IgD-negative memory B cell (primary cell): Measurements from ENCODE around the gene TYW1B. TPM values are rescaled to one million over a fixed set of nuclear protein-coding genes. Genes with fewer than 3 reads are reported as not detected.
"Not testable (repeated sequence)": the region's sequence is repeated elsewhere in the genome, so short reads cannot be mapped to it uniquely, and the experiment has no call there.

Experiments used
- H3K27ac Mint-ChIP-seq, 3 donors: one replicate each; pipeline ENCODE4 v1.8.0; 2020 to 2022; ENCODE audit warnings: mild to moderate bottlenecking in 3 of 3, mixed read lengths in 3 of 3, moderate library complexity in 1 of 3
- H3K27me3 Mint-ChIP-seq: one replicate; pipeline ENCODE4 v1.8.0; 2021; ENCODE audit warnings: mixed read lengths
- H3K36me3 Mint-ChIP-seq: one replicate; pipeline ENCODE4 v1.8.0; 2020; ENCODE audit warnings: mild to moderate bottlenecking, mixed read lengths
- H3K4me1 Mint-ChIP-seq, 3 donors: one replicate each; pipeline ENCODE4 v1.8.0; 2020 to 2022; ENCODE audit warnings: mixed read lengths in 3 of 3, mild to moderate bottlenecking in 1 of 3
- H3K4me3 Mint-ChIP-seq, 4 donors: one replicate each; pipeline ENCODE4 v1.8.0; 2020 to 2022; ENCODE audit warnings: mild to moderate bottlenecking in 4 of 4, mixed read lengths in 4 of 4, moderate library complexity in 3 of 4
- H3K9me3 Mint-ChIP-seq, 3 donors: one replicate each; pipeline ENCODE4 v1.8.0; 2020 to 2021; ENCODE audit warnings: mixed read lengths in 3 of 3, mild to moderate bottlenecking in 1 of 3
- polyA plus RNA-seq: library from polyadenylated mRNA; unstranded; fragments of 300-500 nt; fragmentation: Illumina TruSeq; gene quantifications from one replicate; pipeline ENCODE4 v1.2.3, GENCODE V29; 2021

TYW1B gene
- polyA plus RNA-seq, 1 donor from 2014 or later, result 3.6 TPM

- H3K27ac Mint-ChIP-seq, H3K36me3 Mint-ChIP-seq, H3K27me3 Mint-ChIP-seq, H3K4me1 Mint-ChIP-seq, H3K4me3 Mint-ChIP-seq: not testable (repeated sequence)
- H3K9me3 Mint-ChIP-seq, result peaks cover 4 to 14% (median 4%) of the 10 kb centered on the region in 3 donors
These were observed 273.6 kb downstream of the TYW1B start for GRCh38 chr7:72554401-72554800.

GRCh38 chr7:72550454-72550853, 277.5 kb downstream of the TYW1B start:
- not testable (repeated sequence) for H3K9me3 Mint-ChIP-seq, H3K4me3 Mint-ChIP-seq, H3K27ac Mint-ChIP-seq, H3K27me3 Mint-ChIP-seq, H3K36me3 Mint-ChIP-seq, H3K4me1 Mint-ChIP-seq

- H3K27me3 Mint-ChIP-seq, H3K27ac Mint-ChIP-seq, H3K4me1 Mint-ChIP-seq, H3K9me3 Mint-ChIP-seq, H3K4me3 Mint-ChIP-seq, H3K36me3 Mint-ChIP-seq: not testable (repeated sequence)
These were observed 281.3 kb downstream of the TYW1B start for GRCh38 chr7:72546586-72547237.

GRCh38 chr7:72544531-72544930, 283.5 kb downstream of the TYW1B start:
- H3K4me3 Mint-ChIP-seq, H3K36me3 Mint-ChIP-seq, H3K27ac Mint-ChIP-seq, H3K9me3 Mint-ChIP-seq, H3K4me1 Mint-ChIP-seq, H3K27me3 Mint-ChIP-seq: not testable (repeated sequence)

GRCh38 chr7:72540923-72541322, 287.1 kb downstream of the TYW1B start:
- H3K4me3 Mint-ChIP-seq, result no peak overlapping the region
- no peaks in the 10 kb centered on the region for H3K27me3 Mint-ChIP-seq
- no peaks in the 10 kb centered on the region for H3K4me1 Mint-ChIP-seq
- no peak overlapping the region for H3K27ac Mint-ChIP-seq
- H3K9me3 Mint-ChIP-seq, result peaks cover 0 to 2% (median 1%) of the 10 kb centered on the region in 3 donors
- H3K36me3 Mint-ChIP-seq, result no peaks in the 10 kb centered on the region

GRCh38 chr7:72540106-72540611, 287.8 kb downstream of the TYW1B start:
- no peaks in the 10 kb centered on the region for H3K4me1 Mint-ChIP-seq
- peaks cover 0 to 2% (median 1%) of the 10 kb centered on the region in 3 donors for H3K9me3 Mint-ChIP-seq
- H3K27ac Mint-ChIP-seq, result no peak overlapping the region
- H3K4me3 Mint-ChIP-seq, result no peak overlapping the region
- H3K36me3 Mint-ChIP-seq, result no peaks in the 10 kb centered on the region
- H3K27me3 Mint-ChIP-seq, result no peaks in the 10 kb centered on the region

- H3K9me3 Mint-ChIP-seq, result peaks cover 0 to 2% (median 1%) of the 10 kb centered on the region in 3 donors
- H3K4me1 Mint-ChIP-seq, result no peaks in the 10 kb centered on the region
- no peak overlapping the region for H3K27ac Mint-ChIP-seq
- no peaks in the 10 kb centered on the region for H3K36me3 Mint-ChIP-seq
- no peak overlapping the region for H3K4me3 Mint-ChIP-seq
- H3K27me3 Mint-ChIP-seq, result no peaks in the 10 kb centered on the region
These were observed 288.3 kb downstream of the TYW1B start for GRCh38 chr7:72539702-72540101.

GRCh38 chr7:72538856-72539255, 289.1 kb downstream of the TYW1B start:
- Mint-ChIP-seq H3K9me3 (peaks cover 0 to 1% (median 0%) of the 10 kb centered on the region in 3 donors), H3K4me1 (no peaks in the 10 kb centered on the region), H3K4me3 (no peak overlapping the region), H3K27me3 (no peaks in the 10 kb centered on the region), H3K36me3 (no peaks in the 10 kb centered on the region), H3K27ac (no peak overlapping the region)

- H3K4me3 Mint-ChIP-seq, result no peak overlapping the region
- H3K4me1 Mint-ChIP-seq, result no peaks in the 10 kb centered on the region
- no peaks in the 10 kb centered on the region for H3K27me3 Mint-ChIP-seq
- peaks cover 0 to 1% (median 0%) of the 10 kb centered on the region in 3 donors for H3K9me3 Mint-ChIP-seq
- H3K36me3 Mint-ChIP-seq, result no peaks in the 10 kb centered on the region
- H3K27ac Mint-ChIP-seq, result no peak overlapping the region
These were observed 289.9 kb downstream of the TYW1B start for GRCh38 chr7:72538147-72538546.

- not testable (repeated sequence) for H3K27ac Mint-ChIP-seq, H3K27me3 Mint-ChIP-seq, H3K9me3 Mint-ChIP-seq, H3K4me1 Mint-ChIP-seq, H3K36me3 Mint-ChIP-seq, H3K4me3 Mint-ChIP-seq
These were observed 292.0 kb downstream of the TYW1B start for GRCh38 chr7:72536038-72536437.

GRCh38 chr7:72531048-72531447, 297.0 kb downstream of the TYW1B start:
- H3K4me1 Mint-ChIP-seq, result not testable (repeated sequence)

More at GRCh38 chr7:72531048-72531447, 297.0 kb downstream of the TYW1B start:
- H3K27ac Mint-ChIP-seq, H3K36me3 Mint-ChIP-seq, H3K4me3 Mint-ChIP-seq, H3K27me3 Mint-ChIP-seq, H3K9me3 Mint-ChIP-seq: not testable (repeated sequence)

Other genes with a start within 250 kb of the TYW1B start
- 16.0 TPM for gene POM121, start 96.9 kb upstream of the TYW1B start, polyA plus RNA-seq
- gene TRIM74, start 141.3 kb upstream of the TYW1B start, polyA plus RNA-seq, result 0.66 TPM
- gene SPDYE8, start 201.6 kb upstream of the TYW1B start, polyA plus RNA-seq, result 0.19 TPM
- gene SPDYE11, start 229.7 kb upstream of the TYW1B start, polyA plus RNA-seq, result 0.19 TPM